Omental fat pad (tissue), 4 donors: ENCODE data around the gene ZDHHC3. TPM values are rescaled to one million over a fixed set of nuclear protein-coding genes. Genes with fewer than 3 reads are reported as not detected.

Source experiments
- ATAC-seq: fragments of 150-250 bp; one replicate; pipeline ENCODE4 v1.9.1; 2016; ENCODE audit warnings: mild to moderate bottlenecking, moderate library complexity; ENCODE audit not compliant: low FRiP score
- DNase-seq: peaks from one replicate; pipeline ENCODE4 v3.0.0-alpha.2; 2019; ENCODE audit warnings: low spot score
- CTCF ChIP-seq, 3 donors: fragments of 450-650 bp; IDR thresholded peaks; one replicate each; pipeline ENCODE4 v1.5.1; 2016 to 2017; ENCODE audit warnings: antibody characterized with exemption in 3 of 3, mild to moderate bottlenecking in 3 of 3, moderate library complexity in 2 of 3
- total RNA-seq, 4 donors: library from RNA; depleted of rRNA; stranded (reverse); fragments of >200 nt; gene quantifications; one replicate each; pipeline ENCODE4 v1.1.0, GENCODE V29; 2016

ZDHHC3 gene
- total RNA-seq, 4 donors from 2014 or later, result 72.0 to 99.8 (median 80.1) TPM

- TF ChIP-seq CTCF (IDR thresholded peaks at IDR 0.05), result no peak
- ATAC-seq, result no peak
- no peak for DNase-seq
Measured at GRCh38 chr3:44965165-44965564, 10.8 kb downstream of the ZDHHC3 start.

- no peak for ATAC-seq
- no peak for TF ChIP-seq CTCF (IDR thresholded peaks at IDR 0.05)
- no peak for DNase-seq
Measured at GRCh38 chr3:44963571-44964325, 12.2 kb downstream of the ZDHHC3 start.

GRCh38 chr3:44962621-44963393 is 13.2 kb downstream of the ZDHHC3 start:
- no peak for ATAC-seq
- no peak for TF ChIP-seq CTCF (IDR thresholded peaks at IDR 0.05)
- DNase-seq, result no peak

GRCh38 chr3:44961888-44962287 is 14.1 kb downstream of the ZDHHC3 start:
- DNase-seq (no peak), ATAC-seq (no peak)
- TF ChIP-seq CTCF (IDR thresholded peaks at IDR 0.05), result no peak

- ATAC-seq (no peak), DNase-seq (no peak)
- TF ChIP-seq CTCF (IDR thresholded peaks at IDR 0.05), result no peak
Measured at GRCh38 chr3:44960387-44961026, 15.5 kb downstream of the ZDHHC3 start.

GRCh38 chr3:44958386-44958785 is 17.6 kb downstream of the ZDHHC3 start:
- no peak for ATAC-seq
- DNase-seq, result no peak
- TF ChIP-seq CTCF (IDR thresholded peaks at IDR 0.05), result no peak
